Measurements from ENCODE around the gene TRMT2A. TPM values are rescaled to one million over a fixed set of nuclear protein-coding genes. Genes with fewer than 3 reads are reported as not detected.

TRMT2A gene
- total RNA-seq, 2 experiments from 2014 or later = 79.3 to 84.2 TPM

DNA sequence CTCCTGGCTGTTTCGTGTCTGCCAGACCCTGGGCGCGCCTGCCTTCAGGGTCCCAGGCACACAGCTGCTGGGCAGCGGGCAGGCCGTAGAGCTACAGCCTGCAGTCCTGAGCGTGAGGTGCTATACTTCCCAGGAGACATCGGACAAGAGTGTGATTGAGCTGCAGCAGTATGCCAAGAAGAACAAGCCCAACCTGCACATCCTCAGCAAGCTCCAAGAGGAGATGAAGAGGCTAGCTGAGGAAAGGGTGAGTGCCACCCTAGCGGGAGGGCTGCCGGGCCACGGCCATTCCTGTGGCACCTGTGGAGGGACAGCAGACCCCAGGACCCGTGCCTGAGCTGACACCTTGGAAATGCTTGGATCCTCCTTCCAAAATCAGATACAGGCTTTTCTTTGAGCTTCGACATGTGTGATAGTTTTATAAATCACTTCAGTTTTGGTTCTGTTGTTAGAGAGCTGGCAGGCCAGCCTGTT is 8.2 kb downstream of the TRMT2A start:
- H3K4me3 ChIP-seq (ENCODE audit: low read length) = no peak overlapping the region
- ATAC-seq (ENCODE audit: poor library complexity) (no peak), DNase-seq (no peak)
- no peaks in the 10 kb centered on the region for H3K27me3 Mint-ChIP-seq
- no peak overlapping the region for H3K27ac ChIP-seq (ENCODE audit: low read depth in 1 of 2, low read length in 2 of 2)
- H3K9me3 Mint-ChIP-seq = no peaks in the 10 kb centered on the region
- no peaks in the 10 kb centered on the region for H3K9me3 ChIP-seq (ENCODE audit: control insufficient read depth in 1 of 2, insufficient read depth in 1 of 2, low read length in 2 of 2)
- H3K27me3 ChIP-seq (ENCODE audit: control insufficient read depth in 1 of 2, insufficient read depth in 2 of 2, low read length in 2 of 2) = no peaks in the 10 kb centered on the region
- ChIA-PET POLR2A (no interaction called here), CTCF (no interaction called here)
- peaks cover 57% of the 10 kb centered on the region for H3K36me3 Mint-ChIP-seq (ENCODE audit: low read depth)
- H3K4me3 Mint-ChIP-seq = no peak overlapping the region
- TF ChIP-seq, protein P1, sequence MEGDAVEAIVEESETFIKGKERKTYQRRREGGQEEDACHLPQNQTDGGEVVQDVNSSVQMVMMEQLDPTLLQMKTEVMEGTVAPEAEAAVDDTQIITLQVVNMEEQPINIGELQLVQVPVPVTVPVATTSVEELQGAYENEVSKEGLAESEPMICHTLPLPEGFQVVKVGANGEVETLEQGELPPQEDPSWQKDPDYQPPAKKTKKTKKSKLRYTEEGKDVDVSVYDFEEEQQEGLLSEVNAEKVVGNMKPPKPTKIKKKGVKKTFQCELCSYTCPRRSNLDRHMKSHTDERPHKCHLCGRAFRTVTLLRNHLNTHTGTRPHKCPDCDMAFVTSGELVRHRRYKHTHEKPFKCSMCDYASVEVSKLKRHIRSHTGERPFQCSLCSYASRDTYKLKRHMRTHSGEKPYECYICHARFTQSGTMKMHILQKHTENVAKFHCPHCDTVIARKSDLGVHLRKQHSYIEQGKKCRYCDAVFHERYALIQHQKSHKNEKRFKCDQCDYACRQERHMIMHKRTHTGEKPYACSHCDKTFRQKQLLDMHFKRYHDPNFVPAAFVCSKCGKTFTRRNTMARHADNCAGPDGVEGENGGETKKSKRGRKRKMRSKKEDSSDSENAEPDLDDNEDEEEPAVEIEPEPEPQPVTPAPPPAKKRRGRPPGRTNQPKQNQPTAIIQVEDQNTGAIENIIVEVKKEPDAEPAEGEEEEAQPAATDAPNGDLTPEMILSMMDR (IDR thresholded peaks at IDR 0.05) = no peak
- H3K4me1 ChIP-seq (ENCODE audit: insufficient read depth, low read length) = peaks cover 18% of the 10 kb centered on the region
- intact Hi-C loops (cut with DNase I, micrococcal nuclease) = loop anchor here in 1 of 2 experiments (10.0 kb wide), 1 partner anchor 814 kb away; the partner anchor contains the start of gene CLTCL1
- peaks cover 87% of the 10 kb centered on the region for H3K36me3 ChIP-seq (ENCODE audit: insufficient read depth, low read length)
- H3K4me1 Mint-ChIP-seq (ENCODE audit: low read depth) = peaks cover 5% of the 10 kb centered on the region
- no peak overlapping the region for H3K27ac Mint-ChIP-seq

DNA sequence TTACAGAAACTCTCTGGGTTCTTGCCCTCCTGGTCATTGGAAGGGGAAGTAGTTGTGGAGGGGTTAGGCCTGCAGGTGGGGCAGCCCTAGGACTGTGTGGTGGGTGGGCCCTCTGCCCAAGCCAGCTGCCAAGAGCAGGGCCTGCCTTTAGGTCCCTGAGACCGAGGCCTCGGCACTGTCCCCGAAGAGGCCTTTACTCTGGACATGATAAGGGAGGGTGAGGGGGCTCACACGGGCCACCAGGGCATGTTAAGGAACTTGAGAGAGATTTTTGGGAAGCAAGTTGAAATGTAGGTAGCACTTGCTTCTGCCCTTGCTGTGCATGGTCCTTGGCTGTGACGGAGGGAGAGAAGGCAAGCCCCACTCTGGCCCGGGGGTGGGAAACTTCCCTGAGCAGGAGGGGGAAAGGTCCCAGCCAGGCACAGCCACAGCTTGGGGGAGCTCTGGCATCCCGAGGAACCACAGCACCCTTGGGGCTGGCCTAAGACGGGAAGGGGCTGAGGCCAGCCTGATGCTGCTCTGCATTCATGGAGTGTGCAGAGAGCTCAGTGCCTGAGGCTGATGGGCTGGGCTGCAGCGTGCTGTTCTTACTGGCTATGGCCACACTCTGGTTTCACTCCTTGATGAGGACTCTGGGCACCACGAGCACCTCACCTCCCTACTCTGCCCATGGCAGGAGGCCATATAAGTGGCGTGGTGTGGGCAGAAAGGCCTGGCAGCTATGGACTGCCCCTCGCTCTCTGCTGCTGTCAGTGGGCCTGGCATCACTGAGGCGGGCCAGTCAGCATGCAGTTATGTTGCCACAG is 8.9 kb downstream of the TRMT2A start:
- H3K36me3 ChIP-seq (ENCODE audit: insufficient read depth, low read length) = peaks cover 82% of the 10 kb centered on the region
- POLR2A ChIA-PET = no interaction called here
- no peak overlapping the region for H3K27ac ChIP-seq (ENCODE audit: low read depth in 1 of 2, low read length in 2 of 2)
- H3K27me3 ChIP-seq (ENCODE audit: control insufficient read depth in 1 of 2, insufficient read depth in 2 of 2, low read length in 2 of 2) = no peaks in the 10 kb centered on the region
- Mint-ChIP-seq H3K4me3 (no peak overlapping the region), H3K27ac (peak overlapping the region; percentile 51), H3K9me3 (no peaks in the 10 kb centered on the region), H3K36me3 (ENCODE audit: low read depth) (peaks cover 63% of the 10 kb centered on the region), H3K27me3 (no peaks in the 10 kb centered on the region), H3K4me1 (ENCODE audit: low read depth) (peaks cover 11% of the 10 kb centered on the region)
- intact Hi-C loops (cut with DNase I, micrococcal nuclease) = loop anchor here in 1 of 2 experiments (10.0 kb wide), 1 partner anchor 813 kb away; the partner anchor contains the start of gene CLTCL1
- peaks cover 15% of the 10 kb centered on the region for H3K4me1 ChIP-seq (ENCODE audit: insufficient read depth, low read length)
- H3K9me3 ChIP-seq (ENCODE audit: control insufficient read depth in 1 of 2, insufficient read depth in 1 of 2, low read length in 2 of 2) = no peaks in the 10 kb centered on the region
- TF ChIP-seq, protein P1 (IDR thresholded peaks at IDR 0.05) = no peak
- ATAC-seq (ENCODE audit: poor library complexity) (no peak), DNase-seq (no peak)
- CTCF ChIA-PET = no interaction called here
- H3K4me3 ChIP-seq (ENCODE audit: low read length) = no peak overlapping the region

DNA sequence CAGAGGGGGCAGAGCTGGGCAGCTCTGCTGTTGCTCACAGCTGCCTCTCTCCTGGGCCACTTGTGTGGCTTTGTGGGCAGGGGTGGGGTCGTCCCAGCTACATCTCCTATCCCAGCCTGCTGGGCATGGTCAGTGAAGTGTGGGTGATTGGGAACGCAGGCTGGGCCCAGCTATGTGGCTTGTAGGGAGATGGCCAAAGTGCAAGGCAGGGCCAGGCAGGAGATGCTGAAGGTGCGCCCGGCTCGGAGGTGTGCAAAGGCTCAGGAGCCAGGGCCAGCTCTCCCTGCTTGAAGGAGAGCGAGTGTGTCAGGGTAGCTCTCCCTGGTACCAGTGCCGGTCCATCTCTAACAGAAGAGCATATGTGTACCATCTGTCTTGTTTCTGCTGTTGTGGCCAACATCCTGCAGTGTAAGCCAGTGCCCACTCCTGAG is 9.5 kb downstream of the TRMT2A start:
- CTCF ChIA-PET = no interaction called here
- no peak for ATAC-seq (ENCODE audit: poor library complexity)
- peaks cover 75% of the 10 kb centered on the region for H3K36me3 ChIP-seq (ENCODE audit: insufficient read depth, low read length)

More for the DNA sequence above, 9.5 kb downstream of the TRMT2A start:
- no peak overlapping the region for H3K4me3 ChIP-seq (ENCODE audit: low read length)
- intact Hi-C loops (cut with DNase I, micrococcal nuclease) = loop anchor here in 1 of 2 experiments (10.0 kb wide), 1 partner anchor 813 kb away; the partner anchor contains the start of gene CLTCL1
- H3K4me1 ChIP-seq (ENCODE audit: insufficient read depth, low read length) = peaks cover 15% of the 10 kb centered on the region
- Mint-ChIP-seq H3K27ac (peak overlapping the region; percentile 51), H3K9me3 (no peaks in the 10 kb centered on the region), H3K36me3 (ENCODE audit: low read depth) (peaks cover 63% of the 10 kb centered on the region), H3K4me1 (ENCODE audit: low read depth) (peaks cover 15% of the 10 kb centered on the region), H3K27me3 (no peaks in the 10 kb centered on the region), H3K4me3 (no peak overlapping the region)
- TF ChIP-seq, protein P1 (IDR thresholded peaks at IDR 0.05) = no peak
- no peaks in the 10 kb centered on the region for H3K27me3 ChIP-seq (ENCODE audit: control insufficient read depth in 1 of 2, insufficient read depth in 2 of 2, low read length in 2 of 2)
- H3K9me3 ChIP-seq (ENCODE audit: control insufficient read depth in 1 of 2, insufficient read depth in 1 of 2, low read length in 2 of 2) = no peaks in the 10 kb centered on the region
- POLR2A ChIA-PET = no interaction called here
- H3K27ac ChIP-seq (ENCODE audit: low read depth in 1 of 2, low read length in 2 of 2) = no peak overlapping the region
- no peak for DNase-seq

Data from CD4-positive, alpha-beta T cell (primary cell).